Pancreas (tissue), 10 donors: ENCODE measurements around the gene DEPDC1B. TPM values are rescaled to one million over a fixed set of nuclear protein-coding genes. Genes with fewer than 3 reads are reported as not detected.
"Not testable (repeated sequence)": the region's sequence is repeated elsewhere in the genome, so short reads cannot be mapped to it uniquely, and the experiment has no call there.

Experiments
- ATAC-seq, 4 donors: fragments of 200-7000 bp; cut with Tn5 transposase; one replicate each; pipeline versions ENCODE4 v1.8.0 to v1.9.1; 2020; ENCODE audit warnings: mild to moderate bottlenecking in 4 of 4, moderate library complexity in 4 of 4
- DNase-seq, 6 donors: peaks; one replicate each; pipeline ENCODE4 v3.0.0-alpha.2; 2020
- FAIRE-seq: peaks from 2 replicates; lab custom pipeline; 2012; peaks lifted over from hg19 to GRCh38; lab: Jason Lieb, UNC
- H3K27ac ChIP-seq, 4 donors: fragments of 200-600 bp; sonication (generic); 1 replicate in 3 of 4; 2 replicates in 1 of 4; pipeline versions ENCODE4 v1.5.0 to v1.8.0; 2020
- H3K27me3 ChIP-seq, 4 donors: fragments of 200-600 bp; one replicate each; pipeline ENCODE4 v1.8.0; 2021
- H3K36me3 ChIP-seq, 3 donors: fragments of 200-600 bp; sonication (generic) in 1 of 3; one replicate each; pipeline versions ENCODE4 v1.5.0 to v1.8.0; 2020 to 2021
- H3K4me1 ChIP-seq, 3 donors: fragments of 200-600 bp; one replicate each; pipeline ENCODE4 v1.8.0; 2021
- H3K4me3 ChIP-seq, 4 donors: fragments of 200-600 bp; sonication (generic) in 2 of 4; one replicate each; pipeline versions ENCODE4 v1.5.0 to v1.8.0; 2020 to 2021
- H3K9me3 ChIP-seq, 4 donors: fragments of 200-600 bp; one replicate each; pipeline ENCODE4 v1.8.0; 2021
- CTCF ChIP-seq, 4 donors: fragments of 200-600 bp; sonication (generic) in 3 of 4; IDR thresholded peaks; one replicate each; pipeline versions ENCODE4 v1.5.0 to v1.8.0; 2021; ENCODE audit warnings: antibody characterized with exemption in 4 of 4
- WGBS, 2 donors: extraction: QIAGEN DNeasy Blood & Tissue Kit; methylation state at CpG; one replicate each; pipeline ENCODE4 v1.1.7; 2013; 5-methylcytosine and 5-hydroxymethylcytosine counted together
- intact Hi-C, 3 donors: fragments of 100-400 bp; cut with DNase I; formaldehyde crosslinking; loops; one replicate each; pipeline versions ENCODE4 v1.11.1 to v1.14.2; 2022
- polyA plus RNA-seq, 2 donors: library from polyadenylated mRNA; stranded (reverse); fragments of 200-250 nt; gene quantifications; one replicate each; pipeline ENCODE4 v1.2.3, GENCODE V29; 2013
- total RNA-seq, 6 donors: library from RNA; stranded (reverse); fragmentation: NEBNext Ultra II Directional in 4 of 6; extraction: Animal tissue kit (Norgen Biotek cat#: 25700) in 4 of 6; gene quantifications; one replicate each; pipeline versions ENCODE4 v1.2.1 to v1.2.4, GENCODE V29; 2021 to 2023
- donor health status: healthy with polysubstance abuse.
- donor health status: DM: no; HTN: no; CAD: no; lungs with moderate emphysema.
- donor health status: DM: no; HTN: no; CAD: no.
- donor health status: control.
- donor health status: control.
- donor health status: Bipolar disorder and iron deficiency.
- donor health status: DM: yes; HTN: yes; CAD: no.
- donor health status: DM: no; HTN: no; CAD: no.
- donor health status: DM: no; HTN: no; CAD: no.
- donor health status: DM: yes; HTN: yes; CAD: no.

The DEPDC1B gene
- total and polyA plus RNA-seq, 8 donors: 0.08 to 0.37 (median 0.27) TPM

- H3K4me1 ChIP-seq: no peaks in the 10 kb centered on the region
- ATAC-seq: no peak
- no peak overlapping the region for H3K27ac ChIP-seq
- TF ChIP-seq CTCF (IDR thresholded peaks at IDR 0.05): no peak
- FAIRE-seq: no peak
- no peaks in the 10 kb centered on the region for H3K9me3 ChIP-seq
- no peak for DNase-seq
- H3K36me3 ChIP-seq: no peaks in the 10 kb centered on the region
- no peak overlapping the region for H3K4me3 ChIP-seq
- intact Hi-C loops: no loop called here
- no peaks in the 10 kb centered on the region for H3K27me3 ChIP-seq
- 61 to 79% methylated on average over 3 of the region's 3 CpGs for WGBS, 2 donors
These were observed 39.0 kb upstream of the DEPDC1B start for GRCh38 chr5:60738933-60739332.

GRCh38 chr5:60738461-60738860 lies 38.5 kb upstream of the DEPDC1B start:
- H3K27me3 ChIP-seq: no peaks in the 10 kb centered on the region

GRCh38 chr5:60730858-60731257 lies 30.9 kb upstream of the DEPDC1B start:
- intact Hi-C loops, ATAC-seq, H3K36me3 ChIP-seq, H3K27ac ChIP-seq, FAIRE-seq, H3K27me3 ChIP-seq, H3K4me1 ChIP-seq, DNase-seq, H3K4me3 ChIP-seq, H3K9me3 ChIP-seq: not testable (repeated sequence)

More at GRCh38 chr5:60738461-60738860, 38.5 kb upstream of the DEPDC1B start:
- TF ChIP-seq CTCF (IDR thresholded peaks at IDR 0.05): no peak
- H3K4me3 ChIP-seq: no peak overlapping the region
- no peak for ATAC-seq
- FAIRE-seq: no peak
- H3K4me1 ChIP-seq: no peaks in the 10 kb centered on the region
- intact Hi-C loops: no loop called here
- DNase-seq: no peak
- no peaks in the 10 kb centered on the region for H3K36me3 ChIP-seq
- 85 to 88% methylated on average over 4 of the region's 4 CpGs for WGBS, 2 donors
- H3K27ac ChIP-seq: no peak overlapping the region
- no peaks in the 10 kb centered on the region for H3K9me3 ChIP-seq

GRCh38 chr5:60727033-60727679 lies 27.2 kb upstream of the DEPDC1B start:
- no peaks in the 10 kb centered on the region for H3K4me1 ChIP-seq
- WGBS, 2 donors: 79 to 90% methylated on average over 1 of the region's 1 CpG
- H3K27ac ChIP-seq: no peak overlapping the region
- no peak for FAIRE-seq
- intact Hi-C loops: no loop called here
- no peak overlapping the region for H3K4me3 ChIP-seq
- no peaks in the 10 kb centered on the region for H3K9me3 ChIP-seq
- no peak for ATAC-seq
- no peaks in the 10 kb centered on the region for H3K27me3 ChIP-seq
- no peaks in the 10 kb centered on the region for H3K36me3 ChIP-seq
- DNase-seq: no peak
- TF ChIP-seq CTCF (IDR thresholded peaks at IDR 0.05): no peak

- Histone ChIP-seq H3K4me1 (no peaks in the 10 kb centered on the region), H3K27me3 (no peaks in the 10 kb centered on the region), H3K9me3 (no peaks in the 10 kb centered on the region), H3K4me3 (no peak overlapping the region), H3K36me3 (no peaks in the 10 kb centered on the region), H3K27ac (no peak overlapping the region)
- intact Hi-C loops: no loop called here
- TF ChIP-seq CTCF (IDR thresholded peaks at IDR 0.05): no peak
- ATAC-seq (no peak), FAIRE-seq (no peak), DNase-seq (no peak)
- WGBS, 2 donors: 81 to 91% methylated on average over 2 of the region's 2 CpGs
These were observed 24.2 kb upstream of the DEPDC1B start for GRCh38 chr5:60724126-60724525.
